GM23338 (cell line): ENCODE results near the gene SEMA5A.

Source experiments
- EZH2 ChIP-seq: fragments of 200-600 bp; sonication (generic); IDR thresholded peaks from one replicate; pipeline ENCODE4 v1.8.0; 2017; ENCODE audit warnings: antibody characterized with exemption, mild to moderate bottlenecking, low read depth; ENCODE audit not compliant: unreplicated experiment
- POLR2AphosphoS5 ChIP-seq: IDR thresholded peaks from 2 replicates; pipeline ENCODE4 v1.6.1; 2016; ENCODE audit warnings: antibody characterized with exemption, low read depth
- TF ChIP-seq, protein P1 (sequence below), 2 experiments: fragments of 200-600 bp in 1 of 2; sonication (generic) in 1 of 2; conservative IDR thresholded peaks; 2 replicates each; pipeline versions ENCODE4 v1.5.1 to v1.6.1; 2016 to 2017; ENCODE audit warnings: antibody characterized with exemption in 2 of 2, low read depth in 2 of 2, mild to moderate bottlenecking in 2 of 2, moderate library complexity in 1 of 2

DNA sequence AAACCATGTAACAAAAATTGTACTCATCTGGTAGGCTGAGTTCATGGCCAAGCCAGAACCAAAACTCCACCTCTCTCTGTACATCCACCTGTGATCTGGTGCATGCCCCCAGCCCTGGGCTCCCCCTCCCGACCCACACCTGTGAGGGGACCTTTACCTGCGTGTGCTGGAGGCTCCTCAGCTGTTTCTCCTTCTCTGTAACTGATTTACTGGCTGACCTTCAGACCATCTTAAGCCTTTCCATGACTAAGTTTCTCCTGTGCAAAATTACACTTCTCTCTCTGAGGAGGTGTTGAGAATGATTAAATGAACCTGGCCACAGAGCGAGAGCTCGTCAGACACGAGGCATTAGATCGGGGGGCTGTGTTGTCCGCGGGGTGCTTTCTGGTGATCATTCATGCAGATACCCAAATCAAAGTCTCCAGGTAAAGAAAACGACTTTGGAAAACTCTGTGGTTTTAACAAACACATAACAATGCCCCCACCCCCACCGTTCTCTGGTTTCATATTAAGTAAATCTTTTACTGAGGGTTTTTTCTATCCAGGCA lies 136.4 kb downstream of the SEMA5A start:
- TF ChIP-seq, protein P1, sequence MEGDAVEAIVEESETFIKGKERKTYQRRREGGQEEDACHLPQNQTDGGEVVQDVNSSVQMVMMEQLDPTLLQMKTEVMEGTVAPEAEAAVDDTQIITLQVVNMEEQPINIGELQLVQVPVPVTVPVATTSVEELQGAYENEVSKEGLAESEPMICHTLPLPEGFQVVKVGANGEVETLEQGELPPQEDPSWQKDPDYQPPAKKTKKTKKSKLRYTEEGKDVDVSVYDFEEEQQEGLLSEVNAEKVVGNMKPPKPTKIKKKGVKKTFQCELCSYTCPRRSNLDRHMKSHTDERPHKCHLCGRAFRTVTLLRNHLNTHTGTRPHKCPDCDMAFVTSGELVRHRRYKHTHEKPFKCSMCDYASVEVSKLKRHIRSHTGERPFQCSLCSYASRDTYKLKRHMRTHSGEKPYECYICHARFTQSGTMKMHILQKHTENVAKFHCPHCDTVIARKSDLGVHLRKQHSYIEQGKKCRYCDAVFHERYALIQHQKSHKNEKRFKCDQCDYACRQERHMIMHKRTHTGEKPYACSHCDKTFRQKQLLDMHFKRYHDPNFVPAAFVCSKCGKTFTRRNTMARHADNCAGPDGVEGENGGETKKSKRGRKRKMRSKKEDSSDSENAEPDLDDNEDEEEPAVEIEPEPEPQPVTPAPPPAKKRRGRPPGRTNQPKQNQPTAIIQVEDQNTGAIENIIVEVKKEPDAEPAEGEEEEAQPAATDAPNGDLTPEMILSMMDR (conservative IDR thresholded peaks at IDR 0.05; ENCODE audit: low read depth in 2 of 2): no peak
- no peak for TF ChIP-seq EZH2
- TF ChIP-seq POLR2AphosphoS5: no peak
